Natural killer cell treated with Interleukin-12 subunit alpha and Interleukin-12 subunit beta and Interleukin-15 and Interleukin-18, amount 100 ng/mL, for 72 hours (primary cell): ENCODE results near the gene CCM2L. TPM values are rescaled to one million over a fixed set of nuclear protein-coding genes. Genes with fewer than 3 reads are reported as not detected.

Experiments used
- ATAC-seq, 2 donors: fragments of 150-1000 bp; cut with Tn5 transposase in 1 of 2; sonication (Bioruptor Pico), chemical (Tn5 transposase) in 1 of 2; 2 replicates each; pipeline ENCODE4 v1.10.0; 2021
- DNase-seq: peaks from one replicate; pipeline ENCODE4 v3.0.0; 2022; ENCODE audit warnings: low spot score
- H3K27ac Mint-ChIP-seq, 2 donors: 1 replicate in 1 of 2; 2 replicates in 1 of 2; pipeline ENCODE4 v1.8.0; 2022; ENCODE audit warnings: mixed read lengths in 2 of 2, mild to moderate bottlenecking in 1 of 2, moderate library complexity in 1 of 2
- H3K27me3 Mint-ChIP-seq, 2 donors: 1 replicate in 1 of 2; 2 replicates in 1 of 2; pipeline ENCODE4 v1.8.0; 2022; ENCODE audit warnings: mixed read lengths in 2 of 2
- H3K36me3 Mint-ChIP-seq: one replicate; pipeline ENCODE4 v1.8.0; 2022; ENCODE audit warnings: mixed read lengths
- H3K4me1 Mint-ChIP-seq, 2 donors: 1 replicate in 1 of 2; 2 replicates in 1 of 2; pipeline ENCODE4 v1.8.0; 2022; ENCODE audit warnings: low read depth in 2 of 2, mixed read lengths in 2 of 2, mild to moderate bottlenecking in 1 of 2
- H3K4me3 Mint-ChIP-seq: one replicate; pipeline ENCODE4 v1.8.0; 2022; ENCODE audit warnings: mixed read lengths
- H3K9me3 Mint-ChIP-seq: 2 replicates; pipeline ENCODE4 v1.8.0; 2022; ENCODE audit warnings: mixed read lengths
- total RNA-seq, 2 donors: library from RNA; stranded (reverse); gene quantifications; one replicate each; pipeline ENCODE4 v1.2.3, GENCODE V29; 2022

Gene CCM2L
- total RNA-seq = not detected

GRCh38 chr20:32010101-32010500, at the start of gene CCM2L:
Gene CCM2L, plus strand, starts transcription at chr20:32010438. Its CDS starts 17 bp downstream, at chr20:32010455.
- no peak within 1 kb of the TSS for H3K4me3 Mint-ChIP-seq
- no peak for ATAC-seq
- peaks cover 3 to 15% of the 10 kb centered on the region in 2 donors for H3K27me3 Mint-ChIP-seq
- no peak for DNase-seq
- no peaks in the 10 kb centered on the region for H3K4me1 Mint-ChIP-seq
- H3K9me3 Mint-ChIP-seq = no peaks in the 10 kb centered on the region
- H3K27ac Mint-ChIP-seq = no peak within 1 kb of the TSS
- no peaks in the 10 kb centered on the region for H3K36me3 Mint-ChIP-seq

- Mint-ChIP-seq H3K4me1 (peaks cover 7 to 9% of the 10 kb centered on the region in 2 donors), H3K27me3 (peaks cover 50 to 77% of the 10 kb centered on the region in 2 donors), H3K36me3 (no peaks in the 10 kb centered on the region), H3K4me3 (no peak overlapping the region), H3K27ac (no peak overlapping the region), H3K9me3 (no peaks in the 10 kb centered on the region)
- DNase-seq (no peak), ATAC-seq (no peak)
These were observed 47.5 kb upstream of the CCM2L start for GRCh38 chr20:31962761-31963160.

GRCh38 chr20:31963889-31964288, 46.3 kb upstream of the CCM2L start:
- Mint-ChIP-seq H3K36me3 (no peaks in the 10 kb centered on the region), H3K27me3 (peaks cover 47 to 80% of the 10 kb centered on the region in 2 donors), H3K9me3 (no peaks in the 10 kb centered on the region), H3K4me1 (peaks cover 10 to 14% of the 10 kb centered on the region in 2 donors), H3K27ac (no peak overlapping the region), H3K4me3 (no peak overlapping the region)
- DNase-seq = no peak
- no peak for ATAC-seq

- Mint-ChIP-seq H3K27me3 (peaks cover 40 to 74% of the 10 kb centered on the region in 2 donors), H3K4me3 (peak overlapping the region; percentile 63), H3K9me3 (no peaks in the 10 kb centered on the region), H3K36me3 (no peaks in the 10 kb centered on the region), H3K4me1 (peaks cover 10 to 14% of the 10 kb centered on the region in 2 donors), H3K27ac (no peak overlapping the region)
- no peak for DNase-seq
- no peak for ATAC-seq
These were observed 43.1 kb upstream of the CCM2L start for GRCh38 chr20:31966991-31967655.

- ATAC-seq (peak in 1 of 2 donors; percentile 48), DNase-seq (no peak)
- H3K27me3 Mint-ChIP-seq = peaks cover 41 to 74% of the 10 kb centered on the region in 2 donors
- peak within 1 kb of the TSS; percentile 83 for H3K4me3 Mint-ChIP-seq
- no peak within 1 kb of the TSS for H3K27ac Mint-ChIP-seq
- H3K36me3 Mint-ChIP-seq = no peaks in the 10 kb centered on the region
- peaks cover 10 to 14% of the 10 kb centered on the region in 2 donors for H3K4me1 Mint-ChIP-seq
- no peaks in the 10 kb centered on the region for H3K9me3 Mint-ChIP-seq
These were observed 42.4 kb upstream of the CCM2L start, which contains the start of gene XKR7 for GRCh38 chr20:31967830-31968249. Gene XKR7, plus strand, starts transcription at chr20:31968151. Its CDS starts 25 bp downstream, at chr20:31968176.

GRCh38 chr20:31968291-31969126, 41.7 kb upstream of the CCM2L start:
- Mint-ChIP-seq H3K4me3 (peak overlapping the region; percentile 83), H3K27ac (no peak overlapping the region), H3K9me3 (no peaks in the 10 kb centered on the region), H3K36me3 (no peaks in the 10 kb centered on the region), H3K27me3 (peaks cover 42 to 75% of the 10 kb centered on the region in 2 donors), H3K4me1 (peaks cover 10 to 14% of the 10 kb centered on the region in 2 donors)
- DNase-seq (peak; percentile 86), ATAC-seq (peak; percentile 89 to 91)

- H3K27me3 Mint-ChIP-seq = peaks cover 38 to 71% of the 10 kb centered on the region in 2 donors
- peaks cover 10 to 14% of the 10 kb centered on the region in 2 donors for H3K4me1 Mint-ChIP-seq
- no peak overlapping the region for H3K4me3 Mint-ChIP-seq
- no peak overlapping the region for H3K27ac Mint-ChIP-seq
- ATAC-seq = no peak
- no peaks in the 10 kb centered on the region for H3K9me3 Mint-ChIP-seq
- no peak for DNase-seq
- H3K36me3 Mint-ChIP-seq = no peaks in the 10 kb centered on the region
These were observed 40.2 kb upstream of the CCM2L start for GRCh38 chr20:31969991-31970390.

GRCh38 chr20:31972471-31973021, 37.7 kb upstream of the CCM2L start:
- H3K27ac Mint-ChIP-seq = no peak overlapping the region
- no peaks in the 10 kb centered on the region for H3K36me3 Mint-ChIP-seq
- peaks cover 30 to 63% of the 10 kb centered on the region in 2 donors for H3K27me3 Mint-ChIP-seq
- H3K4me1 Mint-ChIP-seq = peaks cover 5% of the 10 kb centered on the region in 2 donors
- no peak for ATAC-seq
- DNase-seq = no peak
- no peak overlapping the region for H3K4me3 Mint-ChIP-seq
- H3K9me3 Mint-ChIP-seq = no peaks in the 10 kb centered on the region

GRCh38 chr20:31974296-31974695, 35.9 kb upstream of the CCM2L start:
- no peak overlapping the region for H3K4me3 Mint-ChIP-seq
- H3K4me1 Mint-ChIP-seq = no peaks in the 10 kb centered on the region
- no peak overlapping the region for H3K27ac Mint-ChIP-seq
- no peaks in the 10 kb centered on the region for H3K9me3 Mint-ChIP-seq
- peaks cover 29 to 54% of the 10 kb centered on the region in 2 donors for H3K27me3 Mint-ChIP-seq
- no peak for ATAC-seq
- no peaks in the 10 kb centered on the region for H3K36me3 Mint-ChIP-seq
- no peak for DNase-seq

- Mint-ChIP-seq H3K9me3 (no peaks in the 10 kb centered on the region), H3K27ac (no peak overlapping the region)
- no peak for ATAC-seq
These were observed 35.2 kb upstream of the CCM2L start for GRCh38 chr20:31974951-31975487.

GRCh38 chr20:31975874-31976273, 34.4 kb upstream of the CCM2L start:
- H3K36me3 Mint-ChIP-seq = no peaks in the 10 kb centered on the region
- no peak overlapping the region for H3K4me3 Mint-ChIP-seq
- no peaks in the 10 kb centered on the region for H3K4me1 Mint-ChIP-seq
- peaks cover 26 to 39% of the 10 kb centered on the region in 2 donors for H3K27me3 Mint-ChIP-seq
- DNase-seq (no peak), ATAC-seq (no peak)
- H3K27ac Mint-ChIP-seq = no peak overlapping the region
- no peaks in the 10 kb centered on the region for H3K9me3 Mint-ChIP-seq

More at GRCh38 chr20:31974951-31975487, 35.2 kb upstream of the CCM2L start:
- Mint-ChIP-seq H3K36me3 (no peaks in the 10 kb centered on the region), H3K4me1 (no peaks in the 10 kb centered on the region), H3K27me3 (peaks cover 28 to 48% of the 10 kb centered on the region in 2 donors), H3K4me3 (no peak overlapping the region)
- DNase-seq = no peak

GRCh38 chr20:31977080-31977479, 33.2 kb upstream of the CCM2L start:
- Mint-ChIP-seq H3K4me1 (no peaks in the 10 kb centered on the region), H3K4me3 (no peak overlapping the region), H3K9me3 (no peaks in the 10 kb centered on the region), H3K36me3 (no peaks in the 10 kb centered on the region), H3K27ac (no peak overlapping the region), H3K27me3 (peaks cover 28 to 37% of the 10 kb centered on the region in 2 donors)
- DNase-seq (no peak), ATAC-seq (no peak)

GRCh38 chr20:31979713-31980426, 30.4 kb upstream of the CCM2L start:
- Mint-ChIP-seq H3K27me3 (peaks cover 24 to 30% of the 10 kb centered on the region in 2 donors), H3K36me3 (no peaks in the 10 kb centered on the region), H3K4me3 (no peak overlapping the region), H3K27ac (no peak overlapping the region), H3K9me3 (no peaks in the 10 kb centered on the region), H3K4me1 (no peaks in the 10 kb centered on the region)
- no peak for ATAC-seq
- no peak for DNase-seq
